ENCODE results near the gene KLHDC7B.

Gene KLHDC7B

DNA sequence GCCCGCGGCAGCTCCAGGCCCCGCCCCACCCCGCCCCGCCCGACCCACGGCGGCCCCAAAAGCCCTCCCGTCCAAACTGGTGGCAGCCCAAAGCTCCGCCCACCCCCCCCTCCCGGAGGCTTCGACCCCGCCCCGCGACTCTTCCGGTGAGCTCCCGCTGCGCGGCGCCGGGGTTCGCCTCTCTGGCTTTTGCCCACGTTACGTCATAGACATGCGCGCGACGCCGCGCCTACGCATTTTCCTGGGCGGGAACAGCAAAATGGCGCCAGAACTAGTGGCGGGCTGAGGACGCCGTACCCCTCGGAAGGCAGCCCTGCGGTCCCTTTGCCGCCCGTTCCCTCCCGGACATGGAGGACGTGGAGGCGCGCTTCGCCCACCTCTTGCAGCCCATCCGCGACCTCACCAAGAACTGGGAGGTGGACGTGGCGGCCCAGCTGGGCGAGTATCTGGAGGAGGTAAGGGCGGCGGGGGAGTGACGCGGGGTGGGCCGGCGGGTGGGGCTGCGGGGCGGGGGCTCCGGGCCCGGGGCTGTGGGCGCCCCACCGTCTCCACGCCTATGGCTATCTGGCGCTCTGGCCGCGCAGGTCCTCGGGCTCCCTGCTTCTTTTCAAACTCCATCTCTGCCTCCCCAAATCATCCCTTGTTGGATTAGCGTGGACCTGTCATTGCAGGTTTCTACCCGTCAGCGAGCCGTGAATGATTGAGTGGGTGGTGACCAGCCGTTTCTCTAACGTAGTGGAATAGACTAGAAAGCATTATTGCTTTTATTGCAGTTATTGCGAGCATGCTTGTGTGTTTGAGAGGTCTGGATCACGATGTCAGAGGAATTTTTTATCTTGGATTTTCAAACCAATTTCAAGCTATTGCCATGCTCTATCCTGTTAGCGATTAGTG is 37.5 kb upstream of the KLHDC7B start, which contains the start of gene NCAPH2:
Gene NCAPH2 (plus strand): TSS at position 234 of the 894 bp plus-strand sequence. CDS start 114 bp downstream, at position 348.
- H3K9me2 ChIP-seq (replicated peaks; ENCODE audit: control insufficient read depth, low read length) = no peaks in the 10 kb centered on the region
- no peaks in the 10 kb centered on the region for H3K9me3 ChIP-seq (ENCODE audit: control insufficient read depth, insufficient read depth, low read length)
- peaks cover 19% of the 10 kb centered on the region for H3K4me1 ChIP-seq (ENCODE audit: control insufficient read depth, low read length)
- peak within 1 kb of the TSS; percentile 100 for H3K4me3 ChIP-seq (ENCODE audit: low read length)
- peaks cover 58% of the 10 kb centered on the region for H3K36me3 ChIP-seq (ENCODE audit: control insufficient read depth, low read length)
- TF ChIP-seq, protein P1, sequence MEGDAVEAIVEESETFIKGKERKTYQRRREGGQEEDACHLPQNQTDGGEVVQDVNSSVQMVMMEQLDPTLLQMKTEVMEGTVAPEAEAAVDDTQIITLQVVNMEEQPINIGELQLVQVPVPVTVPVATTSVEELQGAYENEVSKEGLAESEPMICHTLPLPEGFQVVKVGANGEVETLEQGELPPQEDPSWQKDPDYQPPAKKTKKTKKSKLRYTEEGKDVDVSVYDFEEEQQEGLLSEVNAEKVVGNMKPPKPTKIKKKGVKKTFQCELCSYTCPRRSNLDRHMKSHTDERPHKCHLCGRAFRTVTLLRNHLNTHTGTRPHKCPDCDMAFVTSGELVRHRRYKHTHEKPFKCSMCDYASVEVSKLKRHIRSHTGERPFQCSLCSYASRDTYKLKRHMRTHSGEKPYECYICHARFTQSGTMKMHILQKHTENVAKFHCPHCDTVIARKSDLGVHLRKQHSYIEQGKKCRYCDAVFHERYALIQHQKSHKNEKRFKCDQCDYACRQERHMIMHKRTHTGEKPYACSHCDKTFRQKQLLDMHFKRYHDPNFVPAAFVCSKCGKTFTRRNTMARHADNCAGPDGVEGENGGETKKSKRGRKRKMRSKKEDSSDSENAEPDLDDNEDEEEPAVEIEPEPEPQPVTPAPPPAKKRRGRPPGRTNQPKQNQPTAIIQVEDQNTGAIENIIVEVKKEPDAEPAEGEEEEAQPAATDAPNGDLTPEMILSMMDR (IDR thresholded peaks at IDR 0.05; ENCODE audit: low read depth, low read length, poor library complexity, severe bottlenecking) = no peak
- TF ChIP-seq EZH2phosphoT487 (IDR thresholded peaks at IDR 0.05; ENCODE audit: borderline replicate concordance, low read length) = no peak
- peak within 1 kb of the TSS; percentile 68 for H3K27ac ChIP-seq (ENCODE audit: low read depth, low read length)
- H3F3A ChIP-seq (ENCODE audit: control insufficient read depth, insufficient read depth) = no peaks in the 10 kb centered on the region
- H3K27me3 ChIP-seq (ENCODE audit: control insufficient read depth, low read length) = no peaks in the 10 kb centered on the region
- H4K20me1 ChIP-seq (ENCODE audit: control insufficient read depth, insufficient read depth, low read depth, low read length) = peaks cover 14% of the 10 kb centered on the region; the same call in 1 of the 2 replicates
- peak within 1 kb of the TSS; percentile 99 for H3K4me2 ChIP-seq (ENCODE audit: low read length)
- H3K79me2 ChIP-seq (ENCODE audit: control insufficient read depth, low read length) = peaks cover 80% of the 10 kb centered on the region

- Histone ChIP-seq H3K27me3 (ENCODE audit: control insufficient read depth, low read length) (no peaks in the 10 kb centered on the region), H3K9me2 (replicated peaks; ENCODE audit: control insufficient read depth, low read length) (no peaks in the 10 kb centered on the region), H3K9me3 (ENCODE audit: control insufficient read depth, insufficient read depth, low read length) (no peaks in the 10 kb centered on the region), H3K36me3 (ENCODE audit: control insufficient read depth, low read length) (peaks cover 57% of the 10 kb centered on the region), H3K4me2 (ENCODE audit: low read length) (peak overlapping the region; percentile 88), H3K4me1 (ENCODE audit: control insufficient read depth, low read length) (peaks cover 19% of the 10 kb centered on the region), H3K4me3 (ENCODE audit: low read length) (peak overlapping the region; percentile 85), H3K27ac (ENCODE audit: low read depth, low read length) (peak overlapping the region; percentile 51), H4K20me1 (ENCODE audit: control insufficient read depth, insufficient read depth, low read depth, low read length) (peaks cover 14% of the 10 kb centered on the region; the same call in 1 of the 2 replicates), H3F3A (ENCODE audit: control insufficient read depth, insufficient read depth) (no peaks in the 10 kb centered on the region), H3K79me2 (ENCODE audit: control insufficient read depth, low read length) (peaks cover 86% of the 10 kb centered on the region)
- TF ChIP-seq EZH2phosphoT487 (IDR thresholded peaks at IDR 0.05; ENCODE audit: borderline replicate concordance, low read length) = no peak
- TF ChIP-seq, protein P1 (IDR thresholded peaks at IDR 0.05; ENCODE audit: low read depth, low read length, poor library complexity, severe bottlenecking) = no peak
Observed at GRCh38 chr22:50508897-50509296, 36.8 kb upstream of the KLHDC7B start.

DNA sequence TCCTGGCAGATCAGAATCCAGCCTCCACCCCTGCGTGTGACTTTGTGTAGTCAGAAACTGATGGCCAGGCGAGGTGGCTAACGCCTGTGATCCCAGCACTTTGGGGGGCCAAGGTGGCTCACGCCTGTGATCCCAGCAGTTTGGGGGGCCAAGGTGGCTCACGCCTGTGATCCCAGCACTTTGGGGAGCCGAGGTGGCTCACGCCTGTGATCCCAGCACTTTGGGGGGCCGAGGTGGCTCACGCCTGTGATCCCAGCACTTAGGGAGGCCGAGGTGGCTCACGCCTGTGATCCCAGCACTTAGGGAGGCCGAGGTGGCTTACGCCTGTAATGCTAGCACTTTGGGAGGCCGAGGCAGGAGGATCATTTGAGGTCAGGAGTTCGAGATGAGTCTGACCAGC is 32.5 kb upstream of the KLHDC7B start:
- H3K27me3 ChIP-seq (ENCODE audit: control insufficient read depth, low read length) = no peaks in the 10 kb centered on the region
- H3K36me3 ChIP-seq (ENCODE audit: control insufficient read depth, low read length) = peaks cover 61% of the 10 kb centered on the region
- H3K4me3 ChIP-seq (ENCODE audit: low read length) = no peak overlapping the region
- H3K9me2 ChIP-seq (replicated peaks; ENCODE audit: control insufficient read depth, low read length) = no peaks in the 10 kb centered on the region
- H3F3A ChIP-seq (ENCODE audit: control insufficient read depth, insufficient read depth) = no peaks in the 10 kb centered on the region
- H4K20me1 ChIP-seq (ENCODE audit: control insufficient read depth, insufficient read depth, low read depth, low read length) = peaks cover 17% of the 10 kb centered on the region; the same call in 1 of the 2 replicates
- H3K79me2 ChIP-seq (ENCODE audit: control insufficient read depth, low read length) = peaks cover 96% of the 10 kb centered on the region
- TF ChIP-seq, protein P1 (IDR thresholded peaks at IDR 0.05; ENCODE audit: low read depth, low read length, poor library complexity, severe bottlenecking) = no peak
- no peak for TF ChIP-seq EZH2phosphoT487 (IDR thresholded peaks at IDR 0.05; ENCODE audit: borderline replicate concordance, low read length)
- peaks cover 9% of the 10 kb centered on the region for H3K4me1 ChIP-seq (ENCODE audit: control insufficient read depth, low read length)
- no peak overlapping the region for H3K27ac ChIP-seq (ENCODE audit: low read depth, low read length)
- no peak overlapping the region for H3K4me2 ChIP-seq (ENCODE audit: low read length)
- H3K9me3 ChIP-seq (ENCODE audit: control insufficient read depth, insufficient read depth, low read length) = no peaks in the 10 kb centered on the region

Data from DOHH2 (cell line).